HG02938 (cell line): ENCODE measurements around the gene RARB.

Experiments
- ATAC-seq: cut with Tn5 transposase; IDR thresholded peaks from one replicate; pipeline ENCODE4 v1.9.1; 2021; ENCODE audit warnings: mild to moderate bottlenecking, moderate library complexity; ENCODE audit not compliant: unreplicated experiment

The RARB gene

DNA sequence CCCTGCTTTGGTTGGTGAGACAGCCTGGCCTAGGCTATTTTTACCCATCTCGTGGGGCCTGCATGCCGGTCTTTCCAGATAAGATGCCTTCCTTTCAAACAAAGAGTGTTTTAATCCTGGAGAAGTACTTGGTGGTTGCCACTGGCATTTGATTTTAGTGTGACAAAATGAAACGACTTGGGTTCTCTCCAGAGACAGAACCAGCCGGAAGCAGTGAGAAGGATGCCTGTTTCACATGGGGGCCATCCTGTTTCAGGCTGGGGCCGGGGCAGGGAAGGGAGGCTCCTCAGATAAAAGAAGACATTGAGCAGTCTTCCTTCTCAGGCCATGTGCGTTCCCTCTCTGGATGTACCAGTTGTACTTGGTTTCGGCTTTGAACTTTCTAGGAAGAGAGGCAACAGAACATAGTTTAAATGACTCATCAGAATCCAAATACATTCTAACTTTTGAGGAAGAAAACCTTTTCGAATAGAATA, 161.8 kb downstream of the RARB start:
- no peak for ATAC-seq

DNA sequence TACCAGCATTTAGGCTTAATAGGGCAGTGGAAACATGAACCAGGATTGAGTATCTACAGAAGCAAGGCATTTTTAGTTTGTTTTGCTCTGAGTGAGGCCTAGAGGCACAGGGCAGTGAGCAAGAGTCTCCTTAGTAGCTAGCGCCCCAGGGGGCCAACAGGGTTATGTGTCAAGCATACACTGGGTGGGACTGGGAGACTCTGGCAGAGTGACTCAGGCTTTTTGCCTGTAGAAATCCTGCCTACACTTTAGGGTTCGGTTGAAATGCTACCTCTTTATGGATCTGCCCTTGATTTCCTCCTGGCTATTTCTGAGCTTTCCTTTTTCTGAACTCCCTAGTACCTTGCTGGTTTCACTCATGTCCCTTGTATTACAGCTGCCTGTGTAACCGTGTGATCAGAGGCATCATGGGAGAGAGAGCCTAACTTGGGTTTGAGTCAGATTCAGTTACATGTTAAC, 164.5 kb downstream of the RARB start:
- no peak for ATAC-seq

DNA sequence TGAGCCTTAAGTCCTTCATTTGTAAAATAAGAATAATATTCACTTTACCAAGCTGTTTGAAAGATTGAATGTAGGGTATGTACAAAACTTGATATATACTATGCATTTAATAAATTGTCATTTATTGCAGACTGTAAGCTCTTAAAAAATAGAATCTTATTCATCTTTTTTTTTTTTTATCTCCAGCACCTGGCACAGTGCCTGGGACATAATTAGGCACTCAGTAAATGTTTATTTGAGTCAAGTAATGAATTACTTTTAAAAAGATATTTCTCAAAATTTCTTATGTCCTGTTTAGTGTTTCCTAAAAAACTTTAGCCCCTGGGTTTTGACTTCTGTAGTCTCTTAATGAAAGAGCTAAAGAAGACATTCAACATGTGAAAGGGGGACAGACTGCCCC, 164.9 kb downstream of the RARB start:
- no peak for ATAC-seq

GRCh38 chr3:25594007-25594502, 166.0 kb downstream of the RARB start:
- ATAC-seq = peak; percentile 45

- ATAC-seq = no peak
These were observed 169.6 kb downstream of the RARB start for GRCh38 chr3:25597535-25598101.

DNA sequence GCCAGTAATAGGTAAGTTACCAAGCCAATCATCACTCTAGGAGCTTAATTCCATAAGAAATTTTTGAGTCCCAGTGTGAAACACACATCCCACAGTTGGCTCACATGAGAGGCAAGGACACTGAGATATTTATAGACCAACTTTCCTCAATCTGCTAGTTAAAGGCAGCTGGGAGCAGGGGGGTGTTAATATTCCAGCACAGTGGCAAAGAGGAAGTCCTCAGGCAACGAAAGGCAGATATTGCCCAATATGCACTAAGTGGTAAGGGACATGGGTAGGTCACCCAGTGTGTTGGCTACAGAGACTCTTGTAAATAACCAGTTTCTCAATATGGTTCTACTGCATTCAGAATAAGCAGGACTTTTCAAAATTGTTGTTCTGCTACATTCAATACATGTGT, 175.6 kb downstream of the RARB start:
- no peak for ATAC-seq

- peak; percentile 70 for ATAC-seq
These were observed 176.2 kb downstream of the RARB start for GRCh38 chr3:25604107-25604805.

DNA sequence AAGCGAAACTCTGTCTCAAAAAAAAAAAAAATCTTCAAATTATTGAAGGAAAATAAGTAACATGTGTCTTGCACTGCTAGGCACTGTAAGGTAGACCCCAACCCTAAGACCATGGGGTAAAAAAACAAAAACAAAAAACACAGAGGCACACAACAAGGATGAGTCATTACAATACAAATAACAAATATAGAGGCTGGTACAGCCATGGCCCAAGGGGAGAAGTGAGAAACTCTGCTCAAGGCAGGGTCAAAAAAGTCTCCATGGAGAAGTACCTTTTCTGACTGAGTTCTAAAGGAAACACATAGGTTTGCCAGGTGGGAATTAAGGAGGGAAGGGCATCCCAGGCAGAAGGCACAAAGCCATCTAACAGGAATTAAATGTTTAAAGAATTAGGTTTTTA, 182.1 kb downstream of the RARB start:
- no peak for ATAC-seq

GRCh38 chr3:25610779-25611178, 182.7 kb downstream of the RARB start:
- no peak for ATAC-seq

- ATAC-seq = no peak
These were observed 183.1 kb downstream of the RARB start for GRCh38 chr3:25611193-25611592.

- no peak for ATAC-seq
These were observed 190.0 kb downstream of the RARB start for GRCh38 chr3:25618028-25618427.

DNA sequence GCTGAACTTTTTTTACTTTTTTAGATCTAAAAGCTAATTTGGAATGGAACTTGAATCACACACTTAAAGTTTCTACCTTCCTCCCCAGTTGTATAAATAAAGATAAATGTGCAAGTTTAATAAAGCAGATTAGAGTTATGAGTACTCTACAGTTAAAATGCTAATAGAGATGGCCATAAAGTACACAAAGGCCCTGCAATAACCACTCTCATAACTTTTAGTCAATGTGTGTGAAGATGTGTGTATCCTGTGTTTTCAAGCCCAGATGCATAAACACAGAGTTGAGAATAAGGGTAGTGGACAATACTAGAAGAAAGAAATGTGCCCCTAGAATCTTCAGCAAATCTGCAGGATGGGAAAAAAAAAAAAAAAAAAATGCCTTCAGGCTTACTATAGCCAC, 191.3 kb downstream of the RARB start:
- no peak for ATAC-seq

- no peak for ATAC-seq
These were observed 192.4 kb downstream of the RARB start for GRCh38 chr3:25620493-25620892.

DNA sequence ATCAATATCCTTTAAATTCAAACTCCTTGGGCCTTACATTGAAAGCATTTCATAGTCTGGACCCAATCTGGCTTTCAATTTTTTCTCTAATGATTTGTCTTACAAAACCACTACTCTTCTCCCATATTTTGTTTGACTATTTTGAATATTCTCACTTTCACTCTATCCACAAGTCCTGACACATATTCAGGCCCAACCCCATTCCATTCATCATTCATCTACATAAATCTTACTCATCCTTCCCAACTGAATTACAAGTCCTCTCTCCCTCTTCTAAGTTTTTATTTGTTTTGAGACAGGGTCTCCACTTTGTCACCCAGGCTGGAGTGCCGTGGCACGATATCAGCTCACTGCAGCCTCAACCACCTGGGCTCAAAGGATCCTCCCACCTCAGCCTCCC, 193.0 kb downstream of the RARB start:
- ATAC-seq = no peak

GRCh38 chr3:25631989-25632388, 203.9 kb downstream of the RARB start:
- no peak for ATAC-seq

DNA sequence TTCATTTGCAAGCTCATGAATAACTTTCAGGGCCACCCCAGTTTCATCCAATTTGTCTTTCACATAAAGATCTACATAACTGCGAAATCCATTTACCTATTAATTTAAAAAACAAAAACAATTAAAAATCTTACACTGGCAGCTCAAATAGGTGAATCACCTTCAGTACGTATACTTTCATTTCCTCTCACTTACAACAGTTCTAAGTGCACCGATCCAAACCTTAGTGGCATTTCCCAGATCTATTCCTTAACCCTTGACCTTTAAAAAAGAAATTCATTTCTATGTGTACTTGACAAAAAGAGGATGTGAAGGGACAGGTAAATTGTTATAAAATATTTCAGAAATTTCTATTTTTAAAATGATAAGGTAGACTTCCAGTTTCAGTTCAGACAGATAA, 205.9 kb downstream of the RARB start:
- no peak for ATAC-seq

DNA sequence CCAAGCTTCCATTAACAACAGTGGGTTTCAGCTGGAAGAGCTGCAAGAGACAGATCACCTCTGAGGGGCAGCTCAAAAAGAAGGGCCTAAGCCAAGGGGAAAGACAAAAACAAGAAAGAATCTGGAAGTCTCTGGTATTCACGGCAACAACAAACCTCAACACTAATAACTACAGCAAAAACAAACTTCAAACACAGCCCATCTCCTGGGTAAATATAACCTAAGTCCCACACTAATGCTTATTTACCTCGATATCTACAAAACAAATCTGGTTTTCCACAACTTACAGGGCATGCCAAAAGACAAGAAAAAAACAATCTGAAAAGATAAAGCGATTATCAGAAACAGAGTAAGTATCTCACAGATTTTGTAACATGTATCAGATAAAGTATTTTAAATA, 207.0 kb downstream of the RARB start:
- ATAC-seq = no peak
